ENCODE results near the gene POU3F2.

POU3F2 gene
- total RNA-seq = 0 to 0.17 (median 0) reads per million in 3 donors

DNA sequence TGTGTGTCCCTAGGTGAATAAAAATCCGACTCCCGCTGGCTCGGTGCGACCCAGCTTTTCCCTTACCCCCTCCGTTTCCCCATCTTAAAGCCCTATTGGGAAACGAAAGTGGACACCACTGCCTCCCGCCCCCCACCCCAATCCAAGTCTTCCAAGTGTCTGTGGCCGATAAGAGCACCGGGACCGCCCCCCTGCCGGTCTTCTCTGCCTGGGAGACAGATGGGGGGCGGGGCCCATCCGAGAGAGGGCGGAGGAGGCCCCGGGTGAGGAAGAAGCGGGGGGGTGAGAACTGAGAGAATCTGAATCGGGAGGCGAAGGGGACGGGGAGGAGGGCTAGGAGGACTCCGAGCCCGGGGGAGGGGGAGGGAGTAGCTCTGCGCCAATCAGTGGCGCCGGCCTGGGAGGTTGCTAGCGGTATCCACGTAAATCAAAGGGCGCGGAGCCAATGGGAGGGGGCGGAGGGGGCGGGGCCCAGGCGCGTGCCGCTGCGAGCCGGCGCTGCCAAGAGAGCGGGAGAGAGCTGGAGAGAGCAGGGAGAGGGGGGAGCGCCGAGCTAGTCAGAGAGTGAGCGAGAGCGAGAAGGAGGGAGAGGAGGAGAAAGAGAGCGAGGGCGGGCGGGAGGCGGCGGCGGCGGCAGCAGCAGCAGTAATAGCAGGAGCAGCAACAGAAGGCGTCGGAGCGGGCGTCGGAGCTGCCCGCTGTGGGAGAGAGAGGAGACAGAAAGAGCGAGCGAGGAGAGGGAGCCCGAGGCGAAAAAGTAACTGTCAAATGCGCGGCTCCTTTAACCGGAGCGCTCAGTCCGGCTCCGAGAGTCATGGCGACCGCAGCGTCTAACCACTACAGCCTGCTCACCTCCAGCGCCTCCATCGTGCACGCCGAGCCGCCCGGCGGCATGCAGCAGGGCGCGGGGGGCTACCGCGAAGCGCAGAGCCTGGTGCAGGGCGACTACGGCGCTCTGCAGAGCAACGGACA lies at the start of gene POU3F2:
Gene POU3F2, plus strand, starts transcription at position 515 of the 972 bp plus-strand sequence. Its CDS starts 300 bp downstream, at position 815.
- DNase-seq = peak; percentile 45 to 53 (median 47)
- no peaks in the 10 kb centered on the region for H3K36me3 ChIP-seq (ENCODE audit: control insufficient read depth, insufficient read depth, low read length)
- peaks cover 39% of the 10 kb centered on the region for H3K4me1 ChIP-seq (ENCODE audit: control insufficient read depth, insufficient read depth, low read length, poor library complexity, severe bottlenecking)
- peak within 1 kb of the TSS; percentile 71 for H3K4me3 ChIP-seq (ENCODE audit: insufficient read depth, low read depth, low read length, poor library complexity, severe bottlenecking)
- no peak within 1 kb of the TSS for H3K27ac ChIP-seq (ENCODE audit: insufficient read depth, low read length, poor library complexity, severe bottlenecking)
- no peaks in the 10 kb centered on the region for H3K9me3 ChIP-seq (ENCODE audit: control insufficient read depth, low read length)
- peaks cover 86% of the 10 kb centered on the region for H3K27me3 ChIP-seq (replicated peaks; ENCODE audit: control insufficient read depth, insufficient read depth, low read length, poor library complexity, severe bottlenecking)

- no peak for DNase-seq
- no peak overlapping the region for H3K4me3 ChIP-seq (ENCODE audit: insufficient read depth, low read depth, low read length, poor library complexity, severe bottlenecking)
- H3K9me3 ChIP-seq (ENCODE audit: control insufficient read depth, low read length) = no peaks in the 10 kb centered on the region
- no peak overlapping the region for H3K27ac ChIP-seq (ENCODE audit: insufficient read depth, low read length, poor library complexity, severe bottlenecking)
- H3K27me3 ChIP-seq (replicated peaks; ENCODE audit: control insufficient read depth, insufficient read depth, low read length, poor library complexity, severe bottlenecking) = no peaks in the 10 kb centered on the region
- H3K36me3 ChIP-seq (ENCODE audit: control insufficient read depth, insufficient read depth, low read length) = no peaks in the 10 kb centered on the region
- no peaks in the 10 kb centered on the region for H3K4me1 ChIP-seq (ENCODE audit: control insufficient read depth, insufficient read depth, low read length, poor library complexity, severe bottlenecking)
Measured at GRCh38 chr6:98787435-98787834, 46.9 kb upstream of the POU3F2 start.

GRCh38 chr6:98787961-98788360 lies 46.4 kb upstream of the POU3F2 start:
- Histone ChIP-seq H3K4me1 (ENCODE audit: control insufficient read depth, insufficient read depth, low read length, poor library complexity, severe bottlenecking) (no peaks in the 10 kb centered on the region), H3K4me3 (ENCODE audit: insufficient read depth, low read depth, low read length, poor library complexity, severe bottlenecking) (no peak overlapping the region), H3K27me3 (replicated peaks; ENCODE audit: control insufficient read depth, insufficient read depth, low read length, poor library complexity, severe bottlenecking) (no peaks in the 10 kb centered on the region), H3K27ac (ENCODE audit: insufficient read depth, low read length, poor library complexity, severe bottlenecking) (no peak overlapping the region), H3K9me3 (ENCODE audit: control insufficient read depth, low read length) (no peaks in the 10 kb centered on the region), H3K36me3 (ENCODE audit: control insufficient read depth, insufficient read depth, low read length) (no peaks in the 10 kb centered on the region)
- no peak for DNase-seq

DNA sequence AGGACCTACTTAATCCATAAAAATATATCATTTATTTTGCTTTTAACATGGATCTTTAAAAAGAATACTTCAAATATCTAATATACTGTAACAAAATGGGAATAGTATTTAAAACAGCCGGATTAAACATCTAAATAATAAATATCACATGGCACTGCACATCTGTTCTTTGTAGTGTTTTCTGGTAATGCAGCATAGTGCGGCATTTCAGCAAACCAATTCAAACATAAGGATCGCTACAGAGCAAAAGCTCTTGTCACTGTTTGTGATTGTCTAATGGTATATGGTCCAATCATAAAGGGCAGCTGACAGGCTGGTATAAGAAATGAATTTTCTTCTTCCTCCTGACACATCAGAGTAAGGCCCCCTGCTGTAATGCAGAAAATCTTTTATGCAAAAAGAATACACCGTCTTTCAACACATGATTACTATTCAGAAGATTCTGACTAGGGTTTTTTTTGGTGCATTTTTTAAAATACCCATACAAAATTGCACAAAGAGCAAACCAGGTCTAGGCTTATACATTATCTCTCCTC lies 40.0 kb upstream of the POU3F2 start:
- Histone ChIP-seq H3K4me3 (ENCODE audit: insufficient read depth, low read depth, low read length, poor library complexity, severe bottlenecking) (no peak overlapping the region), H3K27me3 (replicated peaks; ENCODE audit: control insufficient read depth, insufficient read depth, low read length, poor library complexity, severe bottlenecking) (no peaks in the 10 kb centered on the region), H3K27ac (ENCODE audit: insufficient read depth, low read length, poor library complexity, severe bottlenecking) (no peak overlapping the region), H3K36me3 (ENCODE audit: control insufficient read depth, insufficient read depth, low read length) (no peaks in the 10 kb centered on the region), H3K4me1 (ENCODE audit: control insufficient read depth, insufficient read depth, low read length, poor library complexity, severe bottlenecking) (no peaks in the 10 kb centered on the region), H3K9me3 (ENCODE audit: control insufficient read depth, low read length) (no peaks in the 10 kb centered on the region)
- no peak for DNase-seq

DNA sequence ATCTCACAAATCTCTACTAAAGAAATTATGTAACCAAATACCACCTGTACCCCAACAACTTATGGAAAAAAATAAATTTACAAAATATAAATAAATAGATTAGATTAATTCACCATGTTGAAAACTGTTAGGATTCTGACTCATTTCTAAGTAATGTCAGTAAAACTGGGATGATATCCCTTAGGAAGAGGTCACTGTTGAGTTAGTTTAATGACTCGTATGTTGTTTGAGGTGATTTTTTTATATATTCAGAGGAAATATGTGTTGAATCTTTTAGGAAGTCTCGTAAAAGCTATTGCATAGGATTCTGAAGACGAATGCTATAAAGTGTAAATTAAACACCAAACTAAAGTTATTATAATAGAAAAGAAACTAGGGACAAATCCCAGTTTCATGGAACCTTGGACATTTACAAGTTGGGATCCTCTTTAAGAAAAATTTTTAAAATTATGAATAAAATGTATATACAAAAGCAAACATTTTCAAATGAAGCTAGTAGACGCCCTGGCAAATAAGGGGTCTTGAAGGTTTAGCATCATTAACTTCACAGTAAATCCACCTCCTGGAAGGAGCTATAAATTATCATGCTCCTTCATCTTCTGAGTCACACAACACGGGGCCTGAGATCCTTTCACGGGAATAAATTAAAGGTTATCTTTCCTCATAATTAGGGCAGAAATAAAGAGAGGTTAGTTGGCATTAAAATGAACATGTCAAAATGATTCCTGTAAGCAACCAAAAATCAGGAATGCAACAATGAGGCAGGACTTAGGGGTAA lies 37.0 kb upstream of the POU3F2 start:
- H3K27ac ChIP-seq (ENCODE audit: insufficient read depth, low read length, poor library complexity, severe bottlenecking) = no peak overlapping the region
- no peaks in the 10 kb centered on the region for H3K4me1 ChIP-seq (ENCODE audit: control insufficient read depth, insufficient read depth, low read length, poor library complexity, severe bottlenecking)
- no peaks in the 10 kb centered on the region for H3K36me3 ChIP-seq (ENCODE audit: control insufficient read depth, insufficient read depth, low read length)
- no peak for DNase-seq
- H3K4me3 ChIP-seq (ENCODE audit: insufficient read depth, low read depth, low read length, poor library complexity, severe bottlenecking) = no peak overlapping the region
- no peaks in the 10 kb centered on the region for H3K9me3 ChIP-seq (ENCODE audit: control insufficient read depth, low read length)
- no peaks in the 10 kb centered on the region for H3K27me3 ChIP-seq (replicated peaks; ENCODE audit: control insufficient read depth, insufficient read depth, low read length, poor library complexity, severe bottlenecking)

DNA sequence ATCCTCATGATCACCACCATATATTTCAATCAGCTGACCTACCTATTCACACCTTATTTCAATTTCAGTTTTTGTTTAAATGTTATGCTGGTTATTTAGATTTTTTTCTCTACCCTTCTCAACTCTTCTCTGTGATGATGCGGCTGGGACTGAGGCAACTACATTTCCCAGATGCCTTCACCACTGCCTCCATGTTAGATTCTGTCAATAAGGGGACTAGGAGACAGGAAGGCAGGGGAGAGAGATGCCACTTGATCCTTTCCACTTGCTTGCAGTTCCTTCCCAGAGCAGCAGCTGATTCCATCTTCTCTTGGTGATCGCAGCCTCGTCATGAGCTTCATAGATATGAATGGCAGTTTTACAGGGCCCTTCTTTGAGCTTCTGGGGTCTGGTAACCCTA lies 33.5 kb upstream of the POU3F2 start:
- Histone ChIP-seq H3K36me3 (ENCODE audit: control insufficient read depth, insufficient read depth, low read length) (no peaks in the 10 kb centered on the region), H3K9me3 (ENCODE audit: control insufficient read depth, low read length) (no peaks in the 10 kb centered on the region), H3K4me1 (ENCODE audit: control insufficient read depth, insufficient read depth, low read length, poor library complexity, severe bottlenecking) (no peaks in the 10 kb centered on the region), H3K4me3 (ENCODE audit: insufficient read depth, low read depth, low read length, poor library complexity, severe bottlenecking) (no peak overlapping the region), H3K27ac (ENCODE audit: insufficient read depth, low read length, poor library complexity, severe bottlenecking) (no peak overlapping the region), H3K27me3 (replicated peaks; ENCODE audit: control insufficient read depth, insufficient read depth, low read length, poor library complexity, severe bottlenecking) (no peaks in the 10 kb centered on the region)
- DNase-seq = no peak

DNA sequence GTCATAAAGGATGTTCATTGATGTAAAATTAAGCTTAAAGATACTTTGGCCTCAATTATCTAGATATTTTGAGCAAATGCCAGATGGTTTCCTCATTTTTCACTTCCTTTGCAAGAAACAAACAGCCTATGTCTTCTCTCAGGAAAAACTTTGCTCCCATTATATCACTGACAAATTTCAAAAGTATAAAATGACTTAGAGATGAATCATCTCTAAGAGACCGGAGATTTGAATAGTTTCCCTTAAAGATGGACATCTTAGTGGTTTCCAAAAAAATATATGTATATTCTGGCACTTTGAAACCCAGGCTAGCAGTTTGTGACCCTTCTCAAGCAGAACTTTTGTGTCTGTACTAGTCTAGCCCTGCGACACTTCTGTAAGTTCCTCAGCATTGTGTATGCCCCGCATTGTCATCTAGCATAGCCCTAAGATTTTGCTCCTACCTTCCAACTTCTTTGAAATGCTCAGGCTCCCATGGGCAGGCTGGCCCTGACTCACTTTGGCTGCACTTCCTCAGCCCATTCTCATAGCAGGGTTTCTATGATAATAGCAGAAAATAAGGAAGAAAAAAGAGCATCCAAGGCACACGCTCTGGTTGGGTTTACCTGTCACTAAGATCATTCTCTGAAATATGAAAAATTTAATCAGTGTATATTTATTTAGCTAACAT lies 25.7 kb upstream of the POU3F2 start:
- no peaks in the 10 kb centered on the region for H3K9me3 ChIP-seq (ENCODE audit: control insufficient read depth, low read length)
- no peak overlapping the region for H3K4me3 ChIP-seq (ENCODE audit: insufficient read depth, low read depth, low read length, poor library complexity, severe bottlenecking)
- H3K27ac ChIP-seq (ENCODE audit: insufficient read depth, low read length, poor library complexity, severe bottlenecking) = no peak overlapping the region
- no peaks in the 10 kb centered on the region for H3K36me3 ChIP-seq (ENCODE audit: control insufficient read depth, insufficient read depth, low read length)
- peaks cover 3% of the 10 kb centered on the region for H3K27me3 ChIP-seq (replicated peaks; ENCODE audit: control insufficient read depth, insufficient read depth, low read length, poor library complexity, severe bottlenecking)
- DNase-seq = no peak
- H3K4me1 ChIP-seq (ENCODE audit: control insufficient read depth, insufficient read depth, low read length, poor library complexity, severe bottlenecking) = no peaks in the 10 kb centered on the region

DNA sequence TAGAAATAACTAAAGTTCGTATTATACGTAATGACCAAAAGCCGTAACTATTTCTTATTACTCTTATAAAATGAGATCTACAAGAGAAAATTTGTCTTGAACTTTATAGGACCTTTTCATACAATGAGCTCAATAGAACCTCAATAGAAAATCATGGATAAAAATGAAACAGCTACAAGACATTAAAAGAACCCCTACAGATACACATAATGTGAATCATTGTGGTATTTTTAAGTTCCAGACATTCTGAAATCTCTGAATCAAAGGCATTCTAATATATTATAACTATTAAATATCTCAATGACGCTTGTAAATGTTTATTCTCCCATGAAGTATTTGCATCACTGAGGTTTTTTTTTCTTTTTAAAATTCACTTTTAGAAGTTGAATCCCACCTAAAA lies 22.2 kb upstream of the POU3F2 start:
- Histone ChIP-seq H3K36me3 (ENCODE audit: control insufficient read depth, insufficient read depth, low read length) (no peaks in the 10 kb centered on the region), H3K27ac (ENCODE audit: insufficient read depth, low read length, poor library complexity, severe bottlenecking) (no peak overlapping the region), H3K4me3 (ENCODE audit: insufficient read depth, low read depth, low read length, poor library complexity, severe bottlenecking) (no peak overlapping the region), H3K9me3 (ENCODE audit: control insufficient read depth, low read length) (no peaks in the 10 kb centered on the region), H3K4me1 (ENCODE audit: control insufficient read depth, insufficient read depth, low read length, poor library complexity, severe bottlenecking) (no peaks in the 10 kb centered on the region), H3K27me3 (replicated peaks; ENCODE audit: control insufficient read depth, insufficient read depth, low read length, poor library complexity, severe bottlenecking) (peaks cover 3% of the 10 kb centered on the region)
- no peak for DNase-seq

DNA sequence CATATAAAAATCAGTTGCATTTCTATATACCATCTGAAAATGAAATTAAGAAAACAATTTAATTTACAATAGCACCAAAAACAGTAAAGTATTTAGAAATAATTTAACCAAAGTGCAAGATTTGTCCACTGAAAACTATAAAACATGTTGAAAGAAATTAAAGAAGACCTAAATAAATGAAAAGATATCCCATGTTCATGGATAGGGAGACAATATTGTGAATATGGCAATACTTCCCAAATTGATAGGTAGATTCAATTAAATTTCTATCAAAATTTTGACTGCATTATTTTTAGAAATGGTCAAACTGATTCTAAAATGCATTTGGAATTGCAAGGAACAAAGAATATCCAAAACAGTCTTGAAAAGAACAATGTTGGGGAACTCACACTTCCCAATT lies 17.6 kb upstream of the POU3F2 start:
- H3K27me3 ChIP-seq (replicated peaks; ENCODE audit: control insufficient read depth, insufficient read depth, low read length, poor library complexity, severe bottlenecking) = peaks cover 9% of the 10 kb centered on the region
- H3K4me3 ChIP-seq (ENCODE audit: insufficient read depth, low read depth, low read length, poor library complexity, severe bottlenecking) = no peak overlapping the region
- H3K4me1 ChIP-seq (ENCODE audit: control insufficient read depth, insufficient read depth, low read length, poor library complexity, severe bottlenecking) = no peaks in the 10 kb centered on the region
- DNase-seq = no peak
- H3K27ac ChIP-seq (ENCODE audit: insufficient read depth, low read length, poor library complexity, severe bottlenecking) = no peak overlapping the region
- no peaks in the 10 kb centered on the region for H3K9me3 ChIP-seq (ENCODE audit: control insufficient read depth, low read length)
- H3K36me3 ChIP-seq (ENCODE audit: control insufficient read depth, insufficient read depth, low read length) = no peaks in the 10 kb centered on the region
